HEK293 (cell line): ENCODE measurements around the gene SLAMF7.

Experiments used
- TF ChIP-seq, protein P1 (sequence below): fragments of 450-650 bp; formaldehyde crosslinking; IDR thresholded peaks from 2 replicates; pipeline ENCODE4 v1.5.1; 2016; ENCODE audit warnings: missing biosample characterization, missing genetic modification characterization
- TF ChIP-seq, protein P2 (sequence below): fragments of 450-650 bp; IDR thresholded peaks from 2 replicates; pipeline ENCODE4 v1.5.1; 2018; ENCODE audit warnings: missing biosample characterization, missing genetic modification characterization

DNA sequence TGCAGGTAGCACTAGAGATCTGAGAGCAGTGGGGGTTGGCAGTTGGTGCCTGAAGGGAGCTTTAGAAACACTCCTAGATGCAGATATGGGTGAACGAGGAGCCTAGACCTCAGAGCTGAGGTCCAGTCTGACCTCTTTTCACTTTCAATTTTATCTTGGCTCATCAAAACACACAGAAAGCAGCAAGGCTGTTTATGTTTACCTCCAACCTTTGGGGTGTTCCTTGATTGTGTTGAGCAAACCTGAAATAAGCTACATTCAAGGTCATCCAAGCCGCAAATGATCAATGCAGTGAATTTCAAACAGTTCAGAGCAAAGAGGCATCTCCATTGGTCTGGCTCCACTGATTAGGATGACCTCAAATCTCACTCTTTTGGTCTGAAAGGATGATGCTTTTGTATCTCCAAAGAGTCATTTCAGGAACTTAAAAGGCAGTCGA is 58.2 kb downstream of the SLAMF7 start:
- TF ChIP-seq, protein P1, sequence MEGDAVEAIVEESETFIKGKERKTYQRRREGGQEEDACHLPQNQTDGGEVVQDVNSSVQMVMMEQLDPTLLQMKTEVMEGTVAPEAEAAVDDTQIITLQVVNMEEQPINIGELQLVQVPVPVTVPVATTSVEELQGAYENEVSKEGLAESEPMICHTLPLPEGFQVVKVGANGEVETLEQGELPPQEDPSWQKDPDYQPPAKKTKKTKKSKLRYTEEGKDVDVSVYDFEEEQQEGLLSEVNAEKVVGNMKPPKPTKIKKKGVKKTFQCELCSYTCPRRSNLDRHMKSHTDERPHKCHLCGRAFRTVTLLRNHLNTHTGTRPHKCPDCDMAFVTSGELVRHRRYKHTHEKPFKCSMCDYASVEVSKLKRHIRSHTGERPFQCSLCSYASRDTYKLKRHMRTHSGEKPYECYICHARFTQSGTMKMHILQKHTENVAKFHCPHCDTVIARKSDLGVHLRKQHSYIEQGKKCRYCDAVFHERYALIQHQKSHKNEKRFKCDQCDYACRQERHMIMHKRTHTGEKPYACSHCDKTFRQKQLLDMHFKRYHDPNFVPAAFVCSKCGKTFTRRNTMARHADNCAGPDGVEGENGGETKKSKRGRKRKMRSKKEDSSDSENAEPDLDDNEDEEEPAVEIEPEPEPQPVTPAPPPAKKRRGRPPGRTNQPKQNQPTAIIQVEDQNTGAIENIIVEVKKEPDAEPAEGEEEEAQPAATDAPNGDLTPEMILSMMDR (tag by site-specific recombination): no peak
- TF ChIP-seq, protein P2, sequence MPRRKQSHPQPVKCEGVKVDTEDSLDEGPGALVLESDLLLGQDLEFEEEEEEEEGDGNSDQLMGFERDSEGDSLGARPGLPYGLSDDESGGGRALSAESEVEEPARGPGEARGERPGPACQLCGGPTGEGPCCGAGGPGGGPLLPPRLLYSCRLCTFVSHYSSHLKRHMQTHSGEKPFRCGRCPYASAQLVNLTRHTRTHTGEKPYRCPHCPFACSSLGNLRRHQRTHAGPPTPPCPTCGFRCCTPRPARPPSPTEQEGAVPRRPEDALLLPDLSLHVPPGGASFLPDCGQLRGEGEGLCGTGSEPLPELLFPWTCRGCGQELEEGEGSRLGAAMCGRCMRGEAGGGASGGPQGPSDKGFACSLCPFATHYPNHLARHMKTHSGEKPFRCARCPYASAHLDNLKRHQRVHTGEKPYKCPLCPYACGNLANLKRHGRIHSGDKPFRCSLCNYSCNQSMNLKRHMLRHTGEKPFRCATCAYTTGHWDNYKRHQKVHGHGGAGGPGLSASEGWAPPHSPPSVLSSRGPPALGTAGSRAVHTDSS (tag by site-specific recombination): no peak
